ENCODE results near the gene HNRNPA0.

DNA sequence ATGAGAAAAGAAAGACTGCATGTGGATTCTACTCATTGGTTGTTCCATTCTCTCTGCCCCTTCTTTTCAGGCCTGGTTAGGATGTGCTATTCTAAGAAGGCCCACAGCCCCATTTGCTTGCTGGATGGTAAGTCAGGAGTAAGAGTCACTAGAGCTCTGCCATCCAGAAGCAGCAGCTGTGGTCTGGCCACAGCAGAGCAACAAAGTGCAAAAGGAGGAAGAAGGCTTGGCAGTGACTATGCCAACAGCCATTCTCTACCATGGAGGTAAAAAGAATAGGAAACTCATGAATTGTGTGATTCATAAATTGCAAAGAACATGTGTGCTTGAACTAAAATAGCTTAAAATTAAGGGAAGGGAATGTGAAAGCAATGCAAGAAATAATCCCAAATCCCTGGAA is 39.2 kb downstream of the HNRNPA0 start:
- TF ChIP-seq, protein P1, sequence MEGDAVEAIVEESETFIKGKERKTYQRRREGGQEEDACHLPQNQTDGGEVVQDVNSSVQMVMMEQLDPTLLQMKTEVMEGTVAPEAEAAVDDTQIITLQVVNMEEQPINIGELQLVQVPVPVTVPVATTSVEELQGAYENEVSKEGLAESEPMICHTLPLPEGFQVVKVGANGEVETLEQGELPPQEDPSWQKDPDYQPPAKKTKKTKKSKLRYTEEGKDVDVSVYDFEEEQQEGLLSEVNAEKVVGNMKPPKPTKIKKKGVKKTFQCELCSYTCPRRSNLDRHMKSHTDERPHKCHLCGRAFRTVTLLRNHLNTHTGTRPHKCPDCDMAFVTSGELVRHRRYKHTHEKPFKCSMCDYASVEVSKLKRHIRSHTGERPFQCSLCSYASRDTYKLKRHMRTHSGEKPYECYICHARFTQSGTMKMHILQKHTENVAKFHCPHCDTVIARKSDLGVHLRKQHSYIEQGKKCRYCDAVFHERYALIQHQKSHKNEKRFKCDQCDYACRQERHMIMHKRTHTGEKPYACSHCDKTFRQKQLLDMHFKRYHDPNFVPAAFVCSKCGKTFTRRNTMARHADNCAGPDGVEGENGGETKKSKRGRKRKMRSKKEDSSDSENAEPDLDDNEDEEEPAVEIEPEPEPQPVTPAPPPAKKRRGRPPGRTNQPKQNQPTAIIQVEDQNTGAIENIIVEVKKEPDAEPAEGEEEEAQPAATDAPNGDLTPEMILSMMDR (IDR thresholded peaks at IDR 0.05 in 8 of 11, conservative IDR thresholded peaks at IDR 0.05 in 3 of 11), result no peak
- no peak for TF ChIP-seq POLR2AphosphoS5 (IDR thresholded peaks at IDR 0.05)
- TF ChIP-seq POLR2A (IDR thresholded peaks at IDR 0.05), result no peak

Data from spleen (tissue), 7 donors.